ENCODE data around the gene MGLL. TPM values are rescaled to one million over a fixed set of nuclear protein-coding genes. Genes with fewer than 3 reads are reported as not detected.

Gene MGLL
- total RNA-seq, 4 donors from 2014 or later, result 37.9 to 54.3 (median 45.2) TPM

GRCh38 chr3:127753898-127754410 lies 68.4 kb downstream of the MGLL start:
- H3K4me1 ChIP-seq, result peaks cover 16% of the 10 kb centered on the region
- TF ChIP-seq, protein P1, sequence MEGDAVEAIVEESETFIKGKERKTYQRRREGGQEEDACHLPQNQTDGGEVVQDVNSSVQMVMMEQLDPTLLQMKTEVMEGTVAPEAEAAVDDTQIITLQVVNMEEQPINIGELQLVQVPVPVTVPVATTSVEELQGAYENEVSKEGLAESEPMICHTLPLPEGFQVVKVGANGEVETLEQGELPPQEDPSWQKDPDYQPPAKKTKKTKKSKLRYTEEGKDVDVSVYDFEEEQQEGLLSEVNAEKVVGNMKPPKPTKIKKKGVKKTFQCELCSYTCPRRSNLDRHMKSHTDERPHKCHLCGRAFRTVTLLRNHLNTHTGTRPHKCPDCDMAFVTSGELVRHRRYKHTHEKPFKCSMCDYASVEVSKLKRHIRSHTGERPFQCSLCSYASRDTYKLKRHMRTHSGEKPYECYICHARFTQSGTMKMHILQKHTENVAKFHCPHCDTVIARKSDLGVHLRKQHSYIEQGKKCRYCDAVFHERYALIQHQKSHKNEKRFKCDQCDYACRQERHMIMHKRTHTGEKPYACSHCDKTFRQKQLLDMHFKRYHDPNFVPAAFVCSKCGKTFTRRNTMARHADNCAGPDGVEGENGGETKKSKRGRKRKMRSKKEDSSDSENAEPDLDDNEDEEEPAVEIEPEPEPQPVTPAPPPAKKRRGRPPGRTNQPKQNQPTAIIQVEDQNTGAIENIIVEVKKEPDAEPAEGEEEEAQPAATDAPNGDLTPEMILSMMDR (IDR thresholded peaks at IDR 0.05), result no peak
- no peak for TF ChIP-seq POLR2A (IDR thresholded peaks at IDR 0.05)
- H3K27ac ChIP-seq, result no peak overlapping the region
- no peaks in the 10 kb centered on the region for H3K27me3 ChIP-seq
- no peaks in the 10 kb centered on the region for H3K36me3 ChIP-seq
- no peak for DNase-seq (ENCODE audit: low spot score in 2 of 2)
- WGBS, result 76% methylated on average over 7 of the region's 8 CpGs
- no peak overlapping the region for H3K4me3 ChIP-seq
- H3K9me3 ChIP-seq, result no peaks in the 10 kb centered on the region

DNA sequence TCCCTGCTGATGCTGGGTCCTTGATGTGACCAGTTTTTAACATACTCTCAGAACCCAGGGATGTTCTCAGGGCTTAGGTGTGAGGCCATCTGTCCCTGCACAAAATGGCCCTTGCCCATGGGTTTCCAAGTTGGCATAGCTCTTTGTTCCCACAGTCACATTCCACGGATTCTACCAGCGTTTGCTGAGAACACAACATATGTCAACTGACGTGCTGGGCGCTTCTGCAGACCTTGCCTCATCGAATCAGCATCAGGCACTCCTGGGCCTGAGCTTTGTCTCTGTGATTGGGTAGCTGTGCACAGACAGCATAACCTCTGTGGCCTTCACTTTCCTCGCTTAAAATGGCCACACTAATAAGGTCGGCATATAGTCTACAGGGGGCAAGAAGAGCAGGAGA lies 69.0 kb downstream of the MGLL start:
- no peaks in the 10 kb centered on the region for H3K36me3 ChIP-seq

DNA sequence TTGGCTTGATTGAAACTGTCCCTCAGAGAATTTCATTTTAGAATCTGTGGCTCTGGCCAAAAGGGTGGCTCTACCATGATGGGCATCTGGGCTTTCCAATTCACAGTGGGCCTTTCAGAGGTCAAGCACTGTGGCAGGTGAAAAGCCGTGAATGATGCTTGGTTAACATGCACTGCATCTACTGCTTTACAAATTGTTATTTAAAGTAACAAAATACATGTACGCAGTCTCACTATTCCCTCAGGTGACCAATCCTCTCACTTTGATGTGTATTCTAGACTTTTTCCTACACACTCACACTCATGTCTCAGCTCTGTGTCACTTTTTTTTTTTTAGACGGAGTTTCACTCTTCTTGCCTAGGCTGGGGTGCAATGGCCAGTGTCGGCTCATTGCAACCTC lies 70.5 kb downstream of the MGLL start:
- Histone ChIP-seq H3K27me3 (no peaks in the 10 kb centered on the region), H3K27ac (no peak overlapping the region), H3K36me3 (no peaks in the 10 kb centered on the region), H3K4me3 (no peak overlapping the region), H3K4me1 (peaks cover 35% of the 10 kb centered on the region), H3K9me3 (no peaks in the 10 kb centered on the region)
- TF ChIP-seq EP300 (IDR thresholded peaks at IDR 0.05) (no peak), POLR2AphosphoS5 (IDR thresholded peaks at IDR 0.05) (no peak), POLR2A (IDR thresholded peaks at IDR 0.05) (no peak)
- TF ChIP-seq, protein P1 (IDR thresholded peaks at IDR 0.05), result no peak
- 92% methylated on average over 4 of the region's 4 CpGs for WGBS
- no peak for DNase-seq (ENCODE audit: low spot score in 2 of 2)

More for the DNA sequence above, 69.0 kb downstream of the MGLL start:
- peaks cover 22% of the 10 kb centered on the region for H3K4me1 ChIP-seq
- 75% methylated on average over 2 of the region's 7 CpGs for WGBS
- no peak for TF ChIP-seq POLR2A (IDR thresholded peaks at IDR 0.05)
- TF ChIP-seq, protein P1 (IDR thresholded peaks at IDR 0.05), result no peak
- no peak overlapping the region for H3K4me3 ChIP-seq
- H3K9me3 ChIP-seq, result no peaks in the 10 kb centered on the region
- no peak overlapping the region for H3K27ac ChIP-seq
- DNase-seq (ENCODE audit: low spot score in 2 of 2), result no peak
- H3K27me3 ChIP-seq, result no peaks in the 10 kb centered on the region

- Histone ChIP-seq H3K4me3 (no peak overlapping the region), H3K36me3 (no peaks in the 10 kb centered on the region), H3K27me3 (no peaks in the 10 kb centered on the region), H3K9me3 (no peaks in the 10 kb centered on the region), H3K27ac (no peak overlapping the region), H3K4me1 (peaks cover 35% of the 10 kb centered on the region)
- WGBS, result 94% methylated on average over 7 of the region's 8 CpGs
- no peak for DNase-seq (ENCODE audit: low spot score in 2 of 2)
- TF ChIP-seq, protein P1 (IDR thresholded peaks at IDR 0.05), result no peak
- TF ChIP-seq POLR2A (IDR thresholded peaks at IDR 0.05), result no peak
- no peak for TF ChIP-seq POLR2AphosphoS5 (IDR thresholded peaks at IDR 0.05)
- TF ChIP-seq EP300 (IDR thresholded peaks at IDR 0.05), result no peak
Measured at GRCh38 chr3:127751163-127751621, 71.1 kb downstream of the MGLL start.

DNA sequence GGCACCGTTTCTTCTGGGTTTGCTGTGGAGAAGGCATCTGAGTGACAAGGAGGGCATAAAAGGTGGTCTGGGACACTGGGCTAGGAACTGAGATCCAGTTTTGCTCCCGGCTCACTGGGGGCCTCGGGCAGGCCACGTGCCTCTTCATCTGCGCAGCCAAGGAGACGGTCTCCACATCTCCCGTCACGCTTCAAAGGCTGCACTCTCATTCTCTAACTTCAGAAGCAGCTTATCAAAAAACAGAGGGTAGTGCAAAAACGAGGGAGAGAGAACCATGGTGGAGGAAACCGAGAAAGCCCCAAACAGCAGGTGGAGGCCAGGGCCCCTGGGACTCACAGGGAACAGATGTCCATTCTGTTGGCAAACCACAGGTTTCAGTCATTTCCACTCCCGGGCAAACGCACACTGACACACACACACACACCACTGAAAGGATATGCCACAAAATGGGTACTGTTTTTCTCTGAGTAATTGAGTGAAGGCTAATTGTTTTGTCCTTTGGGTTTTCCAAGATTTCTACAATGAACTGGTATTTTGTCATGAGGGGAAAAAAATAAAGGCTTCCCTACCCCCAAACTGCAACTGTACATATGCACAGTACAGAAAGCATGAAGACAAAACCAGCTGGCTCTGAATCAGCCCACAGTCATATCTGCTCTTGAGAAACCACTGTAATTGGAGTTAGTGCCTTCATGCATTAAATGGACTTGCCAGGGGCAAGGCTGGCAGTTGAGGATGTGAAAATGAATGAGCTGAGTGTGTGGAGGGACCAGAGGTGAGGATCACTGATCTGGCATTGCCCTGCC lies 71.9 kb downstream of the MGLL start:
- no peak for TF ChIP-seq POLR2AphosphoS5 (IDR thresholded peaks at IDR 0.05)
- TF ChIP-seq POLR2A (IDR thresholded peaks at IDR 0.05), result no peak
- TF ChIP-seq, protein P1 (IDR thresholded peaks at IDR 0.05), result no peak
- TF ChIP-seq EP300 (IDR thresholded peaks at IDR 0.05), result no peak
- Histone ChIP-seq H3K27ac (no peak overlapping the region), H3K9me3 (no peaks in the 10 kb centered on the region), H3K36me3 (no peaks in the 10 kb centered on the region), H3K4me3 (no peak overlapping the region), H3K4me1 (peaks cover 35% of the 10 kb centered on the region), H3K27me3 (no peaks in the 10 kb centered on the region)
- DNase-seq (ENCODE audit: low spot score in 2 of 2), result peak; percentile 44
- 85% methylated on average over 12 of the region's 12 CpGs for WGBS

Measured in suprapubic skin (tissue), 4 donors.